GM10248 (cell line): ENCODE measurements around the gene IDNK.

Experiments
- CTCF ChIA-PET: fragments of 300-600 bp; sonication (Branson Sonifier 250); formaldehyde crosslinking; extraction: SDS; loops from one replicate; lab custom pipeline; 2021; ENCODE audit warnings: antibody characterized with exemption; lab: Yijun Ruan, JAX
- POLR2A ChIA-PET: fragments of 350-650 bp; sonication (Branson Sonifier 250); formaldehyde crosslinking; extraction: SDS; loops from one replicate; lab custom pipeline; 2020; ENCODE audit warnings: antibody characterized with exemption; lab: Yijun Ruan, JAX
- DNase-seq: peaks from one replicate; pipeline ENCODE4 v3.0.0; 2012; ENCODE audit errors: extremely low spot score
- CTCF ChIP-seq: IDR thresholded peaks from 2 replicates; pipeline ENCODE4 v1.5.1; 2012; ENCODE audit warnings: mild to moderate bottlenecking, low read depth; ENCODE audit errors: extremely low read depth, missing control alignments, control extremely low read depth

The IDNK gene

GRCh38 chr9:83630938-83631457, 8.1 kb downstream of the IDNK start:
- no peak for TF ChIP-seq CTCF
- ChIA-PET POLR2A (no interaction called here), CTCF (interaction anchor here (1.5 to 3.3 kb wide), 3 partner anchors 9 to 18 kb away, joined by 5 to 24 read pairs (median 8); no protein-coding TSS in a partner anchor)
- no peak for DNase-seq

GRCh38 chr9:83633255-83633654, 10.3 kb downstream of the IDNK start:
- ChIA-PET POLR2A (no interaction called here), CTCF (interaction anchor here (1.3 to 1.6 kb wide), 2 partner anchors 12 to 13 kb away, joined by 4 to 5 read pairs; no protein-coding TSS in a partner anchor)
- no peak for TF ChIP-seq CTCF

GRCh38 chr9:83633676-83634075, 10.7 kb downstream of the IDNK start:
- CTCF ChIA-PET: no interaction called here
- no peak for TF ChIP-seq CTCF
- POLR2A ChIA-PET: no interaction called here
- no peak for DNase-seq

More at GRCh38 chr9:83633255-83633654, 10.3 kb downstream of the IDNK start:
- no peak for DNase-seq

GRCh38 chr9:83636813-83637212, 13.9 kb downstream of the IDNK start:
- ChIA-PET POLR2A (no interaction called here), CTCF (interaction anchor here (1.3 to 5.7 kb wide), 4 partner anchors 13 to 17 kb away, joined by 4 to 58 read pairs (median 16); partner anchors contain the start of gene IDNK)
- no peak for DNase-seq
- TF ChIP-seq CTCF: no peak

GRCh38 chr9:83637389-83637788, 14.4 kb downstream of the IDNK start:
- no peak for TF ChIP-seq CTCF
- POLR2A ChIA-PET: interaction anchor here (1.6 kb wide), 1 partner anchor 70 kb away, joined by 4 read pairs; the partner anchor contains the start of gene UBQLN1
- CTCF ChIA-PET: interaction anchor here (1.3 to 5.7 kb wide), 4 partner anchors 9 to 17 kb away, joined by 3 to 58 read pairs (median 16); partner anchors contain the start of gene IDNK

GRCh38 chr9:83639266-83639665, 16.3 kb downstream of the IDNK start:
- no peak for DNase-seq
- CTCF ChIA-PET: interaction anchor here (1.0 to 5.7 kb wide), 5 partner anchors 8 to 43 kb away, joined by 4 to 58 read pairs (median 8); no protein-coding TSS in a partner anchor
- no peak for TF ChIP-seq CTCF
- POLR2A ChIA-PET: no interaction called here

More at GRCh38 chr9:83637389-83637788, 14.4 kb downstream of the IDNK start:
- no peak for DNase-seq
